Chondrocyte (in vitro differentiated cells): ENCODE measurements around the gene IP6K1. TPM values are rescaled to one million over a fixed set of nuclear protein-coding genes. Genes with fewer than 3 reads are reported as not detected.
"Not testable (repeated sequence)": the region's sequence is repeated elsewhere in the genome, so short reads cannot be mapped to it uniquely, and the experiment has no call there.

Experiments used
- DNase-seq: peaks from one replicate; pipeline ENCODE4 v3.0.0; 2021; ENCODE audit warnings: mixed read lengths, low spot score
- H3K27ac Mint-ChIP-seq: one replicate; pipeline ENCODE4 v1.8.0; 2021; ENCODE audit warnings: mild to moderate bottlenecking, moderate library complexity, mixed read lengths; ENCODE audit not compliant: unreplicated experiment
- H3K27me3 Mint-ChIP-seq: 2 replicates; pipeline ENCODE4 v1.8.0; 2021; ENCODE audit warnings: low read depth, mixed read lengths
- H3K36me3 Mint-ChIP-seq: 2 replicates; pipeline ENCODE4 v1.8.0; 2021; ENCODE audit warnings: low read depth, mixed read lengths
- H3K4me1 Mint-ChIP-seq: 2 replicates; pipeline ENCODE4 v1.8.0; 2021; ENCODE audit warnings: low read depth, mild to moderate bottlenecking, mixed read lengths
- H3K4me3 Mint-ChIP-seq: one replicate; pipeline ENCODE4 v1.8.0; 2021; ENCODE audit warnings: mild to moderate bottlenecking, moderate library complexity, mixed read lengths; ENCODE audit not compliant: unreplicated experiment
- H3K9me3 Mint-ChIP-seq: 2 replicates; pipeline ENCODE4 v1.8.0; 2021; ENCODE audit warnings: low read depth, mixed read lengths
- long read RNA-seq: library from polyadenylated mRNA; stranded (forward); transcript quantifications from one replicate; pipeline ENCODE4 v2.0.0, GENCODE V29; 2021
- total RNA-seq: library from RNA; stranded (reverse); gene quantifications from 3 replicates; pipeline ENCODE4 v1.2.1, GENCODE V29; 2021
- TF ChIP-seq, protein P1 (sequence below): fragments of 200-600 bp; sonication (generic); IDR thresholded peaks from 2 replicates; pipeline ENCODE4 v1.5.0; 2021; ENCODE audit warnings: antibody characterized with exemption, mild to moderate bottlenecking, moderate library complexity

Gene IP6K1
- 38.9 to 44.4 TPM (median 40.1 TPM) in 3 replicates for total RNA-seq
- long read RNA-seq, full-length matches to known transcripts, result 23 of 35 reads
- long read RNA-seq, partial matches to known transcripts, result 3 of 35 reads
- long read RNA-seq, other reads (novel, unspliced or antisense), result 9 of 35 reads

DNA sequence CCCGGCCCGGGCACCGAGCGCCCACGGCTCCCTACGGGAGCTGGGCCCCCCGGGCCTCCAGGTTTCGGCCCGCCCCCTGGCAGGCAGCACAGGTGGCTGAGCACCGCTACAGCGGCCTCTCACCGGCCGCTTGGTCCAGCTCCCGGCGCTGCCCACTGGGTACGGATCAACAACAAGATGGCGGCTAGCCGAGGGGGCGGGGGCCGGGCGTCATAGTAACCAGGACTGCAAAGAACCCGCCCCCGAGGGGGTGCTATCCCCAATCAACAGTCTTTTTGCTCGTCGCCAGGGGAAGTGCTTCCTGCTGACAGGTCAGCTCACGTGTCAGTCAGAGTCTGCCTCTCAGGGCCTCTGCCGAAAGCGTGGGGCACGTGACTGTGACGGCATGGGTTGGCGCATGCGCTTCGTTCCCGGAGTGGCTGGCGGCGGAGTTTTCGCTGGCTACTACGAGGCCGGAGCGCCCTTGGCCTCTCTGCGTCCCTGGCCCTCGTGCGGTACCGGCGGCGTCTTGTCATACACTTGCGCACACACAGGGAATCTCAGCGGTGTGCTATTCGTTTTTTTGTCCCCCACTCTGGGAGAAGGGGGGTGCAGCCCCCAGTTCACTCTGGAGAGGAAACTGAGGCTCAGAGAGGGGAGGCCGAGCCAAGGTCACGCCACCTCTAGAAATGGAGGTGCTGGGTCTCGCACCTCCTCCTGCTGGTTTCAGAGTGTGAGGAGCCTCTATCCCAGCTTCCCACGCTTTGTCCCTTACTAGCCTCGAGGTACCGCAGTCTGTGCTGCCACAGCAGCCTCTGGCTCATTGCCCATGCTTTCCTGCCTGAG is at the start of gene IP6K1:
IP6K1 (minus strand) TSS at position 186 of the 825 bp plus-strand sequence. CDS start 38,502 bp downstream, outside the sequence.
- TF ChIP-seq, protein P1, sequence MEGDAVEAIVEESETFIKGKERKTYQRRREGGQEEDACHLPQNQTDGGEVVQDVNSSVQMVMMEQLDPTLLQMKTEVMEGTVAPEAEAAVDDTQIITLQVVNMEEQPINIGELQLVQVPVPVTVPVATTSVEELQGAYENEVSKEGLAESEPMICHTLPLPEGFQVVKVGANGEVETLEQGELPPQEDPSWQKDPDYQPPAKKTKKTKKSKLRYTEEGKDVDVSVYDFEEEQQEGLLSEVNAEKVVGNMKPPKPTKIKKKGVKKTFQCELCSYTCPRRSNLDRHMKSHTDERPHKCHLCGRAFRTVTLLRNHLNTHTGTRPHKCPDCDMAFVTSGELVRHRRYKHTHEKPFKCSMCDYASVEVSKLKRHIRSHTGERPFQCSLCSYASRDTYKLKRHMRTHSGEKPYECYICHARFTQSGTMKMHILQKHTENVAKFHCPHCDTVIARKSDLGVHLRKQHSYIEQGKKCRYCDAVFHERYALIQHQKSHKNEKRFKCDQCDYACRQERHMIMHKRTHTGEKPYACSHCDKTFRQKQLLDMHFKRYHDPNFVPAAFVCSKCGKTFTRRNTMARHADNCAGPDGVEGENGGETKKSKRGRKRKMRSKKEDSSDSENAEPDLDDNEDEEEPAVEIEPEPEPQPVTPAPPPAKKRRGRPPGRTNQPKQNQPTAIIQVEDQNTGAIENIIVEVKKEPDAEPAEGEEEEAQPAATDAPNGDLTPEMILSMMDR, result no peak
- peak; percentile 100 for DNase-seq
- H3K36me3 Mint-ChIP-seq, result peaks cover 1% of the 10 kb centered on the region
- no peaks in the 10 kb centered on the region for H3K9me3 Mint-ChIP-seq
- no peaks in the 10 kb centered on the region for H3K27me3 Mint-ChIP-seq
- peak within 1 kb of the TSS; percentile 81 for H3K4me3 Mint-ChIP-seq
- H3K27ac Mint-ChIP-seq, result peak within 1 kb of the TSS; percentile 97
- peaks cover 25% of the 10 kb centered on the region for H3K4me1 Mint-ChIP-seq

DNA sequence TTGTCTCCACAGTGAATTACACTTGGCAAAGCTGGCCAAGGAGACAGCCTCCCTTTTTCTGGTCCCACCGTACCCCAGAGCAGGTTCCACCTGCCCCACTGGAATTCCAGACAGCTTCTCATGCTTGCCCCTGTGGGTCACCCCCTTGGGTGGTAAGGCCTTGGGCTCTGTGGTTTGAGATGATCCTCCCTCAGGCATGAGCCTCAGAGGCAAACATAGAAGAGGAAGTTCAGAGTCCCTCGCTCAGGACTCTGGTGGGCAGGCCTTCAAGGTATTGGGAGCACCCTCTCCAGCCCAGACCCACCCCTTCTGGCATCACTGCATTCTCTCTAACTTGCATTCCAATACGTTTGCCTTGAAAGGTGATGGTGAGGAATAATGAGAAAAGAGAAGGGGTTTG is 45.0 kb upstream of the IP6K1 start:
- H3K4me3 Mint-ChIP-seq, result no peak overlapping the region
- no peak for DNase-seq
- TF ChIP-seq, protein P1, result no peak
- no peak overlapping the region for H3K27ac Mint-ChIP-seq
- H3K36me3 Mint-ChIP-seq, result peaks cover 1% of the 10 kb centered on the region
- H3K27me3 Mint-ChIP-seq, result no peaks in the 10 kb centered on the region
- no peaks in the 10 kb centered on the region for H3K9me3 Mint-ChIP-seq
- no peaks in the 10 kb centered on the region for H3K4me1 Mint-ChIP-seq

DNA sequence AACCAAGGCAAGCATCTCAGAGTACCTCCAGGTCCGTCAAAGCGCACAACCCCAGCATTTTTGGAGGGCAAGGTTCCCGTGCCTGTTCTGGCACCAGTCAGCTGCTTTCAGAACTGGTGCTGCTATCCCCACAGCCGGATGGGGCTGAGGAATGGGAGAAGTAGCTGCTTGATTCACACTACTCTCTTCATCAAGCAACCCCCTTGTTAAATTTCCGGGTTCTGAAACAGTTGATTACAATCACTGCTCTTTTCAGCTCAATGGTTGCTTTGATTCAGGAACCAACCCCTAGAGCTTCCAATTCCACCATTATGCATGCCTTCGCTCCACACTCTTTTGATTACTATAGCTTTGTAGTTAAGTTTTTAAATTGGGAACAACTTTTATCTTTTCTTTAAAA is 39.7 kb upstream of the IP6K1 start:
- DNase-seq, result no peak
- TF ChIP-seq, protein P1, result no peak
- no peak overlapping the region for H3K4me3 Mint-ChIP-seq
- H3K36me3 Mint-ChIP-seq, result peaks cover 1% of the 10 kb centered on the region
- no peak overlapping the region for H3K27ac Mint-ChIP-seq
- no peaks in the 10 kb centered on the region for H3K27me3 Mint-ChIP-seq
- H3K4me1 Mint-ChIP-seq, result no peaks in the 10 kb centered on the region
- H3K9me3 Mint-ChIP-seq, result no peaks in the 10 kb centered on the region

DNA sequence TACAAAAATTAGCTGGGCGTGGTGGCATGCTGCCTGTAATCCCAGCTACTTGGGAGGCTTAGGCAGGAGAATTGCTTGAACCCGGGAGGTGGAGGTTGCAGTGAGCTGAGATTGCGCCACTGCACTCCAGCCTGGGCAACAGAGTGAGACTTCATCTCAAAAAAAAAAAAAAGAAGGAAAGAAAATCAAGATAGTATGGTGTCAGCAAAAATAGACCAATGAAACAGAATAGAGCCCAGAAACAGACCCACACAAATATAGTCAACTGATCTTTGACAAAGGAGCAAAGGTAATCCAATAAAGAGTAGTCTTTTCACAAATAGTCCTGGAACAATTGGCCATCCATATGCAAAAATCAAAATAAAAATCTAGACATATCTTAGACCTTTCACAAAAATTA is 36.8 kb upstream of the IP6K1 start:
- H3K27ac Mint-ChIP-seq, H3K27me3 Mint-ChIP-seq, H3K4me3 Mint-ChIP-seq, H3K36me3 Mint-ChIP-seq, H3K9me3 Mint-ChIP-seq, DNase-seq, H3K4me1 Mint-ChIP-seq: not testable (repeated sequence)

DNA sequence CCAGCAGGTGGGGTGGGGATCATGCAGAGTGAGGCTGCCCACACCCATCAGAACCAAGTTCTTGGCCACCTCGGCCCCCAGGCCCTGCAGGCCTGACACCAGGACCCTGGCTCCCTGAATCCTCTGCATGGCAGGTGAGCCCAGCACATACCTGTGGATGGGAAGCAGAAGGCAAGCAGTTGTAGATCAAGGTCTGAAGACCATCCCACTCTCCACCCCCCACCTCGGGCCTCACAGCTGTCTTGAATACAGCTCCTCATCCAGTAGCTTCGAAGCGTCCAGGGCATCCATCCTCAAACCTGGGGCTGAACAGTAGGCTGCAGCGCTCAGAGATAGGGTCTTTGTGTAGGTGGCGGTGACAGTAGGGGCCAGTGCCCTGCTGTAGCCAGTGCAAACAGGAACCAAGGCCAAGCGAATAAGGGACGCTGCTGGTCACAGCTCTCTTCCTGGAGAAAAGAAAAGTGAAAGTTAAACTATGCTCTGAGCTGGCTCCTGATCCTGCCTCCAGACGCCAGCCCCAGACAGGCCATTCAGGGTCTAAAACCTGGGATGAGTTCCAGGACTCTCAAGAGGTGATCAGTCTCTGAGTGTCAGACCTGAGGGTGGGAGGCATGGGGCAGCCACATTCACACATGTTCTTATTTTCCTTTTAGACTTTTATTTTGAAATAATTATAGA is 27.3 kb upstream of the IP6K1 start, which contains the start of gene UBA7:
UBA7 (minus strand) TSS at position 457 of the 678 bp plus-strand sequence; CDS start at position 291, 166 bp downstream.
- TF ChIP-seq, protein P1, result no peak
- Mint-ChIP-seq H3K4me1 (peaks cover 19% of the 10 kb centered on the region), H3K9me3 (no peaks in the 10 kb centered on the region), H3K27ac (peak within 1 kb of the TSS; percentile 95), H3K27me3 (no peaks in the 10 kb centered on the region), H3K36me3 (peaks cover 3% of the 10 kb centered on the region), H3K4me3 (peak within 1 kb of the TSS; percentile 71)
- DNase-seq, result no peak
